Activated naive CD4-positive, alpha-beta T cell treated with anti-CD3 and anti-CD28 coated beads, Interleukin-2, amount 50 U/mL, for 72 hours (primary cell): Measurements from ENCODE around the gene CNKSR1. TPM values are rescaled to one million over a fixed set of nuclear protein-coding genes. Genes with fewer than 3 reads are reported as not detected.
"Not testable (repeated sequence)": the region's sequence is repeated elsewhere in the genome, so short reads cannot be mapped to it uniquely, and the experiment has no call there.

Experiments
- ATAC-seq, 2 donors: fragments of 150-1000 bp; cut with Tn5 transposase; 2 replicates each; pipeline ENCODE4 v1.10.0; 2021; ENCODE audit warnings: mild to moderate bottlenecking in 2 of 2, moderate library complexity in 2 of 2
- DNase-seq, 2 donors: peaks; one replicate each; pipeline ENCODE4 v3.0.0; 2021 to 2022; ENCODE audit warnings: low spot score in 2 of 2
- H3K27ac Mint-ChIP-seq, 2 donors: one replicate each; pipeline ENCODE4 v1.8.0; 2022; ENCODE audit warnings: mild to moderate bottlenecking in 2 of 2, mixed read lengths in 2 of 2
- H3K36me3 Mint-ChIP-seq, 2 donors: one replicate each; pipeline ENCODE4 v1.8.0; 2022; ENCODE audit warnings: mixed read lengths in 2 of 2
- H3K9me3 Mint-ChIP-seq, 2 donors: one replicate each; pipeline ENCODE4 v1.8.0; 2022; ENCODE audit warnings: mixed read lengths in 2 of 2
- total RNA-seq, 2 donors: library from RNA; stranded (reverse); gene quantifications; one replicate each; pipeline ENCODE4 v1.2.3, GENCODE V29; 2022

CNKSR1 gene
- total RNA-seq, 2 donors from 2014 or later: 2.0 to 3.5 TPM

DNA sequence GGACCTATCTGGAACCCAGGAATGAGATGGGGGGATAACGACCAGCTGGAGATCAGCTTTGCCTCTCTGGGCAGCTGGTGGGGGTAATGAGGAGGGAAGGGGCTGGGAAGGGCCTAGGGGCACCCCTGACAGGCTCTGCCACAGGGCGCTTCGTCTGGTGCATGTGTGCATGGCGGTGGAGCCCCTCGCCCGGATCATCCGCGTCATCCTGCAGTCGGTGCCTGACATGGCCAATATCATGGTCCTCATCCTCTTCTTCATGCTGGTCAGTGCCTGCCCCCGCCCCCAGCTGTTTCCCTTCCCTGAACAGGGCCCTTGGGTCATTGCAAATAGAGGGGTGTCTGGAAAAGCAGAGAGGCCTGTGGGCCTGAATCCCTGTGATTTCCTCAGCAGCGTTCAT lies 20.5 kb downstream of the CNKSR1 start:
- Mint-ChIP-seq H3K9me3 (no peaks in the 10 kb centered on the region), H3K36me3 (no peaks in the 10 kb centered on the region), H3K27ac (no peak overlapping the region)
- DNase-seq (no peak), ATAC-seq (no peak)

DNA sequence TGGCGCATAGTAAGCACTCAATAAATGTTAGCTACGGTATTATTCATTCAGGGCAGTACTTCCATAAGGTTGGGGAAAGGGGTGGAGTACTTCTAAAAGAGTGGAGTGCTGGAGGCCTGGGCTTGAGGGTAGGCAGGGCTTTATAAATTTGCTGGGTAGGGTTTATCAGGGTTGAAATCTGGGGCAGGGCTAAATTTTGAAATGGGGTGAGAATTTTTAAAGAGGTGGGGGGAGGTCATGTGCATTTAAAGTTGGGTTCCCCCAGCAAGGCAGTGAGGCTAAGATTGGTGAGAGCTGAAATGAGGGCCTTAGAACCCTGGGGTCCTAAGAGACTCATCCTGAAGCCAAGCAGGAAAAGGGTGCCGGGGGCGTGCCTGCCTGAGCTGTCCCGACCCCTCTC lies 23.1 kb downstream of the CNKSR1 start:
- ATAC-seq (no peak), DNase-seq (no peak)
- Mint-ChIP-seq H3K9me3 (no peaks in the 10 kb centered on the region), H3K36me3 (no peaks in the 10 kb centered on the region), H3K27ac (peak overlapping the region in 1 of 2 donors; percentile 31)

DNA sequence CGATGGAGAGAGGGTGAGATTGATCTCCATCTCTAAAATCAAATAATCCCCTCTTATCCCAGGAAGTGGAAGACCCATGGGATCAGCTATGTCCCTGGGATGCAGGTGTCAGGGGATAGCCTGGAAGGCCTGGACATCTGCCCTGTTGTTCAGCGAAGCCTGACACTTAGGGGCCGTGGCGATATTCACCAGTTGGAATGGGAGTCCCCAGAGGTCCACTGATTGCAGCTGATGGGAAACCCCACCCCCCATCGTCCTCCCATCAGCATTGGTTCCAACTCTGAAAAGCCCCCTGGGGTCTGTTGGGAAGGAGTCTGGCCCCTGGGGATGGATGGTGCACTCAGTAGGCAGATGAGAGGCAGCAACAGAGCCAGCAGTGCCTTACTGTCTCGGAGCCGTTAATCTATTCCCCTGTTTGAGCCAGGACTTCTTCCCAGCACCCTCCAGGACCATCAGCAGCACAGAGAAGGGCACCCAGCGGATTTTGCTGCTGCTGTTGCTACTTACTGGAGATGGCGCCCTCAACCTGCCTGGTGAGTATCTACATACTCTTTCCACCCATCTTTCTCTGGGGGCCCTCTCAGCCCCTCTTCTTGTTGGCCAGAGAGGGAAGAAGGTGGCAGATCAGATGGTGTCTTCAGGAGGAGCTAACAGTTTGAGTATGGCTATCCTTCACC lies 26.5 kb downstream of the CNKSR1 start:
- H3K9me3 Mint-ChIP-seq: no peaks in the 10 kb centered on the region
- DNase-seq: no peak
- ATAC-seq: no peak

DNA sequence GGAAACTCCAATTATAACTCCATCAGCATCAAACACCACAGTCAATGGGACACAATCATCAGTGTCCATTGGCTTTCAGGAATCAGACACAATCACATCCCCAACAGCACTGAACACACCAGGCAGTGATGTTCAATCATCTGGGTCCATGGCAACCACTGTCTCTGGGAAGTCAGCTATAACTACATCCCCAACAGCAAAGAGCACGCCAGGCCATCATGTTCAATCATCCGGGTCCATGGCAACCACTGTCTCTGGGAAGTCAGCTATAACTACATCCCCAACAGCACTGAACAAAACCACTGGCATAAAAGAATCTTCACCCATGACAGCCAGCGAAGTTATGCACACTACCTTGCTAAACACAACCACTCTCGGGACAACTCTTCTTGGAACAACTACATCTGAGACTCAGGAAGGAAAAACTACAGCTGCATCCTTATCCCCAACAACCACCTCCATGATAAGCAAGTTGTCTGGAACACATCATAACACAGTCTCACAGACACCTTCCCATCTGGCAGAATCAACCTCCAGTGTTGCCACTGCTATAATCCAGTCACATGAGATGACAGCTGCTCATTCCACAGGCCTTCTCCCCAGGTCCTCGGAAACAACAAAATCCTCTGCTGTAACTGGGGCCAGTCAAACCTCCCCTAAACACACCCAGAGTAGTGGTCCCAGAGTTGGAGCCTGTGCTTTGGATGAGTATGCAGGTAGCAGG lies 33.0 kb downstream of the CNKSR1 start:
- DNase-seq: no peak
- Mint-ChIP-seq H3K9me3 (no peaks in the 10 kb centered on the region), H3K36me3 (no peaks in the 10 kb centered on the region), H3K27ac (no peak overlapping the region)
- no peak for ATAC-seq

More for the DNA sequence above, 26.5 kb downstream of the CNKSR1 start:
- Mint-ChIP-seq H3K27ac (no peak overlapping the region), H3K36me3 (no peaks in the 10 kb centered on the region)

DNA sequence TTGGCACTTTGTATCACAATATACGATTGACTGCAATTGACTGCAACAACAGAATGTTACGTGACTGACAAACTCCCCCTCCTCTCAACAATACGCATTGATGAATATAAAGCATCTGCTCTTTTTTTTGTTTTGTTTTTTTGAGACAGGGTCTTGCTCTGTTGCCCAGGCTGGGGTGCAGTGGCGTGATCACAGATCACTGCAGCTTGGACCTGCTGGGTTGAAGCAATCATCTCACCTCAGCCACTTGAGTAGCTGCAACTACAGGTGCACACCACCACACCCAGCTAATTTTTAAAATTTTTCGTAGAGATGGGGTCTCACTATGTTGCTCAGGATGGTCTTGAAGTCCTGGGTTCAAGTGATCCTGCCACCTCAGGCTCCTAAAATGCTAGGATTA lies 35.4 kb downstream of the CNKSR1 start:
- Mint-ChIP-seq H3K27ac (no peak overlapping the region), H3K36me3 (no peaks in the 10 kb centered on the region), H3K9me3 (no peaks in the 10 kb centered on the region)
- ATAC-seq: no peak
- DNase-seq: no peak

DNA sequence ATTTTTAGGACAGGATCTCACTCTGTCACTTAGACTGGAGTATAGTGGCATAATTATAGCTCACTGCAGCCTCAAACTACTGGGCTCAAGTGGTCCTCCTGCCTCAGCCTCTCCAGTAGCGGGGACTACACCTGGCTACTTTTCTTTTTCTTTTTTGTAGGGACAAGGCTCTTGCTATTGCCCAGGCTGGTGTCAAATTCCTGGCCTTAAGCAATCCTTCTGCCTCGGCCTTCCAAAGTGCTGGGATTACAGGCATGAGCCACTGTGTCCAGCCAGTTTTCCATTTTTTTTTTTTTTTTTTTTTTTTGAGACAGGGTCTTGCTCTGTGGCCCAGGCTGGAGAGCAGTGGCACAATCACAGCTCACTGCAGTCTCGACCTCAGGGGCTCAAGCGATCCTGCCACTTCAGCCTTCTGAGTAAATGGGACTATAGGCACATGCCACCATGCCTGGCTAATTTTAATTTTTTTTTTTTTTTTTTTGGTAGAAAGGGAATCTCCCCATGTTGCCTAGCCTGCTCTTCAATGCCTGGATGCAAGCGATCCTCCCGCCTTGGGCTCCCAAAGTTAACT lies 36.1 kb downstream of the CNKSR1 start:
- Mint-ChIP-seq H3K27ac (no peak overlapping the region), H3K36me3 (no peaks in the 10 kb centered on the region), H3K9me3 (no peaks in the 10 kb centered on the region)
- DNase-seq (no peak), ATAC-seq (no peak)

DNA sequence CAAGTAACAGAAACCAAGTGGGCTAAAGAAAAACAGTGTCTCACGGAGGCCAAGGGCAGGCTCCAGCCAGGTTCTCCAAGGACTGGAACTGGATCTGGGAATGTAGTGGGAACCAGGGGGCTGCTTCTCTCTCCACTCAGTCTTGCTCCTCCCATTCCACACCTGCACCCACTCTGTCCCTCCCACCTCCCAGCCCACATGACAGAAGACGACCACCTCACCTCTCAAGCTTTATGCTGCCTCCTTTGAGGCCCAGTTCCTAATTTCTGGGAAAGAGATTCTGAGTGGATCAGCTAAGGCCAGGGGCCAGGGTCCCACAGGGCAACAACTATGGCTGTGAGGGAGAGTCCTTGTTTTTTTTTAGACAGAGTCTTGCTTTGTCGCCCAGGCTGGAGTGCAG lies 38.0 kb downstream of the CNKSR1 start:
- Mint-ChIP-seq H3K27ac (no peak overlapping the region), H3K9me3 (no peaks in the 10 kb centered on the region), H3K36me3 (no peaks in the 10 kb centered on the region)
- ATAC-seq: no peak
- no peak for DNase-seq

DNA sequence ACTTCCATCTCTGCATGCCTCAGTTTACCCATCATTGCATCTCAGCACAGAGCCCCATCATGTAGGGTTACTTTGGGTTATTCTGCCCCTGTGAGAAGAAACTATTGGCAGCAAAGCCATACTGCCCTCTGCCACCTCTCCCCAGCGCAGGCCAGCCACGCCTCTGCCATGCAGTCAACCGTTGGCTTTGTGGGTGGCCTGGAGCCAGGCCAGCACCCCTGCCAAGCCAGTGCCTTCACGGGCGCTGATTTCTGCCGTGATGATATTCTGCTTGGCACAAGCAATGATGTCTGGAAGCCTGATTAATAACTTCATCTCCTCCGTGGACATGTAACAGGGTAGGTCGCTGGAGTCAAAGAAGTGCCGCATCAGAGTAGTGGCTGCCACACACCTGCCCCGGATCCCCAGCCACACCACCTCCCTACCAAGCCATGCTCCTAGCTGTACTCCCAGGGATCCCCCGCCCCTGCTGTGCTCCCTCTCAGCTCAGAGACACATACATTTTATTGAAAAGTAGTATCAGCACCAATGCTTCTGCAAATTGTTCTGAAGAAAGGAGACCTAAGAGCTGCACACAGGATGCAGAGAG lies 41.7 kb downstream of the CNKSR1 start:
- Mint-ChIP-seq H3K27ac (no peak overlapping the region), H3K9me3 (no peaks in the 10 kb centered on the region), H3K36me3 (no peaks in the 10 kb centered on the region)
- ATAC-seq (no peak), DNase-seq (no peak)

DNA sequence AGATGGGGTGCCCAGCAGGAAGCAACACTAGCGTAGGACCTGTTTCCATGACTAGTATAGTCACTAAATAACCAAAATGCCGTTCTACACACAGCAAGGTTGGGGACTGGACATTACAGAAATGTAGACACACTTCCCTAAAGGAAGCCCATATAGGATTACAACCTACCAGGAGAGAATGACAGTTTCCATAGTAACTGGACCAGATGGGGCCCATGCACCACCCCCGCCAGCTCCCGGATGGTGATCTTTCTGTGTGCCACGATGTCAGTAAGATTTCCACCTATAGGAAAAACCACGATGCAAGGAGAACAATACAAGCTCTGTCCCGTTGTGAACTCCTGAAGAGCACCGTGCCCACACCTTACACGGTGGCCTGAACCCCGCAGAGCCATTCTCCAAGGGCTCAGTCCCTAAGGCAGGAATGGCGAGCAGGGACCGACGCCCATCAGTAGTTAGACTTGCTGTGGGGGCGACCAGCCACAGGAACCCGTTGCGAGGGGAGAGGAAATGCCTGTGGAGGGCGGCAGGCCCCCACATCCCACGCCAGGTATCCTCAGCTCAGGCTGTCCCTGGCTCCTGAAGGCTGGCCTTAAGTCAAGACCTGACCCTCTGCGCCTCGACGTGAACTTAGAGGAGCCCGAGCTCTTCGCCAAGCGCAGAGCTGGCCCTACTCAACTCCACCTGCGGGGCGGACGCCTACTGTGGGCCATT lies 43.1 kb downstream of the CNKSR1 start:
- no peak for ATAC-seq
- Mint-ChIP-seq H3K9me3 (no peaks in the 10 kb centered on the region), H3K36me3 (no peaks in the 10 kb centered on the region), H3K27ac (no peak overlapping the region)
- DNase-seq: no peak

DNA sequence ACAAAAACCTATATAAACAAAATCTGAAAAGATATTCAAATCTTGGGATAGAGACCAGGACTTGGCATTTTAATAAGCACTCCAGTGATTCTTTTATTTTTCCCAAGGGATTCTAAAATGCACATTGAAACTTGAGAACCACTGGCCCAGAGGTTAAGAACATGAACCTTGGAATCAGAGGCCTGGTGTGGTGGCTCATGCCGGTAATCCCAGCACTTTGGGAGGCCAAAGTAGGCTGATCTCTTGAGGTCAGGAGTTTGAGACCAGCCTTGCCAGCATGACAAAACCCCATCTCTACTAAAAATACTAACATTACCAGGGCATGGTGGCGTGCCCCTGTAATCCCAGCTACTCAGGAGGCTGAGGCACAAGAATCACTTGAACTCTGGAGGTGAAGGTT lies 43.8 kb downstream of the CNKSR1 start:
- no peak overlapping the region for H3K27ac Mint-ChIP-seq
- H3K9me3 Mint-ChIP-seq: no peaks in the 10 kb centered on the region
- DNase-seq (no peak), ATAC-seq (no peak)
- H3K36me3 Mint-ChIP-seq: peaks cover 0 to 6% of the 10 kb centered on the region in 2 donors

DNA sequence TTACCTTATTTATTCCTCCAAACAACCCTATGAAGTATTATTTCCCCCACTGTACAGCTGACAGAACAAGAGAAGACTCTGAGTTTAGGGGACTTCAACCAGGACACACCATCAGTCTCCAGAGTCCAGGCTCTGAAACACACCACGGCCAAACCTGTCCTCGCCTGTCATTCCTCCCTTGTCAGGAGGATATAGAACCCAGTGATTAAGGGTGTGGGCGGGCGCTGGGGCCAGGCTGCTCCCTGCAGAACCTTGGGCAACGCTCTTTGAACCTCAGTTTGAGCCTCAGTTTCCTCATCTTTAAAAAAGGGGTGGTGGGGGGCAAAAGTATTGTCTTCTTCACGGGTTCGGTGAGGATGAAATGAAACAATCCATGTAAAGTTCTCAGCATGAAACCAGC lies 47.3 kb downstream of the CNKSR1 start:
- DNase-seq (peak in 1 of 2 donors; percentile 20), ATAC-seq (no peak)
- peaks cover 0 to 6% of the 10 kb centered on the region in 2 donors for H3K36me3 Mint-ChIP-seq
- H3K27ac Mint-ChIP-seq: no peak overlapping the region
- no peaks in the 10 kb centered on the region for H3K9me3 Mint-ChIP-seq

DNA sequence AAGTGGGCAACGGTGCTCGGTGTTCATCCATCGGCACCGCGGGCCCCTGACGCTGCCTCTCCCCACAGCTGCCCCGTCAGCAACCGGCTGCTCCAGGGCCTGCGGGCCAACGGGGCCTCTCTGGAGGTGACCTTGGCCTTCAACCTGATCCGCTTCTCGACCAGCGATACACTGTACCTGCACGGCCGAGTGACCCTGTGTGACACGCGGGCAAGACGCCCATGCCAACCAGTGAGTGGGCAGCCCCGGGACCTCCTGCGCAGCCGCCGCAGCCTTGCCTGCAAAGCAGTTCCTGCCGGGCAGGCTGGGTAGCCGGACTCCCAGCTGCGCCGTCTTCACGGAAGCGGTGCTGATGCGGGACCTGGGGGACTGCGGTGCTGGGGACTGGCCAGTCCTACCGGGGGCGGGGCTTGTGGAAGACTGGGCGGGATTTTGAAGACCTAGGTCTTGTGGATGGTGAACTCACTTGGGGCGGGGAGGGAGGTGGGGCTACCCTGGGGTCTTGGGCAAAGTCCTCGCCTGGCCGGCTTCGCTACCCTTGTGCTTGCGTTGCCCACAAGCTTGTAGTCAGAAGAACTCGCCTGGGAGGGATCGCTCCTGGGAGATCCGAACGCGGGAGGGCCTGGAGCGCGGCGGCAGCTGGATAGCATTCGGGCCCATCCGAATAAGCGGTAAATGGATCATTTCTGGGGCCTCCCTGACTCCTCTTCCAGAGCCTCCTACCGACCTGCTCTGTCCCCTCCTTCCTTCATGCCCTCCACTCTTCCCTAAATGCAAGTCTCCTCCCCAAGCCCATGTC lies 47.9 kb downstream of the CNKSR1 start:
- Mint-ChIP-seq H3K27ac (peak overlapping the region in 1 of 2 donors; percentile 70), H3K36me3 (peaks cover 0 to 6% of the 10 kb centered on the region in 2 donors), H3K9me3 (no peaks in the 10 kb centered on the region)
- DNase-seq (peak; percentile 54 to 63), ATAC-seq (peak; percentile 86 to 94)

DNA sequence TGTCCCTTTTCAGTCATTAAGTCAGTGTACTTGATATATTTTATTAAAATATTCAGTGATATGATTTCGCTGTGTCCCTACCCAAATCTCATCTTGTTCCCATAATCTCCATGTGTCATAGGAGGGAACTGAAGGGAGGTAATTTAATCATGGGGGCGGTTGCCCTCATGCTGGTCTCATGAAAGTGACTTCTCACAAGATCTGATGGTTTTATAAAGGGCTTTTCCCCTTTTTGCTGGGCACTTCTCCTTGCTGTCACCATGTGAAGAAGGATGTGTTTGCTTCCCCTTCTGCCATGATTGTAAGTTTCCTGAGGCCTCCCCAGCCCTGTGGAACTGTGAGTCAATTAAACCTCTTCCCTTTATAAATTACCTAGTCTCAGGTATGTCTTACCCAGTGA lies 53.4 kb downstream of the CNKSR1 start:
- ATAC-seq, H3K27ac Mint-ChIP-seq, H3K9me3 Mint-ChIP-seq, DNase-seq: not testable (repeated sequence)
- peaks cover 8 to 17% of the 10 kb centered on the region in 2 donors for H3K36me3 Mint-ChIP-seq

DNA sequence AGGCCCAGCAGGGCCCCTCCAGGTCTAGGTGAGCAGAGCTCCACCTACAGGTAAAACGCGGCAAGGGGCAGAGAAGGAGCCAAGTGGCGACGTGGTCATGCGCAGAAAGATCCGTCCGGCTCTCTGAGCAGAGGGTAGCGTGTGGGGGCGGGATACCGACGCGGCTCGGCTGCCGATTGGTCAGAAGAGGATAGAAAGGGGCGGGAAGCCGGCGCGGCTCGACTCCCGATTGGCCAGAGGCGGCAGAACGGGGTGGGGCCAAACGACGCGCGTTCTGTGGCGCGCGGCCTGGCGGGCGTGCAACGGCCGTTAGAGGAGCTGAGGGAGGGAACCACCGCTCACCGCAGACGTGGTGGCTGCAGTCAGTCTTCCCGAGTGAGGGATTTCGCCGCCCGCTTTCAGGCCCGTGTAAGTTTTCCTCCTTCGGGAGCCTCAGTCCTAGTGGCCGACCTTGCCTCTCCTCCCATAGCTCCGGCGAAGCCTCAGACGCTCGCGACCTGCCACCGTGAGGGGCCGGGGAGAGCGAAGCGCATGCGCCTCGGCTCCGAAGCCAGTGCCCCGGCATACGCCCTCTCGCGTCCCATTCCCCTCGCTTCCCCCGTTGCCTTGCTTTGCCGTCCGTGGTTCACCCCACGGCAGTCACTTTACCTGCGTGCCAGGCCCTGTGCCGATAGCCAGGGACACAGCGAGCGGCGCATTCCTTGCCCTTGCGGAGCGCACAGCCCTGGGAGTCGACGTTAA lies 56.8 kb downstream of the CNKSR1 start, which contains the start of gene CEP85:
Gene CEP85, plus strand, starts transcription at position 298 of the 741 bp plus-strand sequence. CDS start 5,584 bp downstream, outside the sequence.
- H3K9me3 Mint-ChIP-seq: no peaks in the 10 kb centered on the region
- H3K27ac Mint-ChIP-seq: peak within 1 kb of the TSS; percentile 97 to 99
- ATAC-seq: peak; percentile 96
- peaks cover 21 to 24% of the 10 kb centered on the region in 2 donors for H3K36me3 Mint-ChIP-seq
- peak; percentile 98 to 99 for DNase-seq

DNA sequence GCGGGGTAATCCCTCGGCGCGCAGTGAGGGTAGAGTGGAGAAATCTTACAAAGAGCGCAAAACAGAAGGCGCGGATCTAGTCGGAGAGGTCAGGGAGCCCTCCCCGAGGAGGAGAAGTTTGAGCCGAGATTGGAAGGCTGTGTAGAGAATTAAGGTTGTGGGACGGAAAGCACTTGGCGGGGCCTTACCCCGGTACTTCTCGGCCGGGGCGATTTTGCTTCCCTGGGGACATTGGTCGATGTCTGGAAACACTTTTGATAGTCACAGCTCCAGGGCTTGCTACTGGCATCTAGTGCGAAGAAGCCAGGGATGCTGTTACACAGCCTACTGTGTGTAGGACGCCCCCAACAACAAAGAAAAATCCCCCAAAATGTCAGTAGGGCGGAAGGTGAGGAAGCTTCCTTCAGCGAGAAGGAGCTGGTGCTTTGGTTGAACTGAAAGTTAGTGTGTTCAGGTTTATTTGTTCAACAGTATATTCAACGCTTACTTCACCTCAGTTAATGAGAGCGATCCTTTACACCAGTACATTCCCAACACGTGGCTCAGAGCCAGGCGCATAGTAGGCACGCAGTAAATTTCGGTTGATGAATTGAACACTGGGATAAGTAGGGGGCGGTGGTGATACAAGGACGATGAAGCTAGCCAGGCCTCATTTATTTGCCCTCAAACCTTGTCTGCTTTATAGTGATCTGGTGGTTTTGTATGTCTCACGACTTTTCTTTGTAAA lies 57.5 kb downstream of the CNKSR1 start:
- DNase-seq: peak in 1 of 2 donors; percentile 16
- H3K9me3 Mint-ChIP-seq: no peaks in the 10 kb centered on the region
- no peak for ATAC-seq
- peak overlapping the region; percentile 97 to 99 for H3K27ac Mint-ChIP-seq
- peaks cover 21 to 24% of the 10 kb centered on the region in 2 donors for H3K36me3 Mint-ChIP-seq
